Stimulated activated CD4-positive, alpha-beta T cell treated with anti-CD3 and anti-CD28 coated beads, Interleukin-4, amount 100 ng/mL, for 24 hours (primary cell): ENCODE results near the gene ACTMAP.

Experiments used
- DNase-seq: peaks from one replicate; pipeline ENCODE4 v3.0.0-alpha.2; 2020

Gene ACTMAP

DNA sequence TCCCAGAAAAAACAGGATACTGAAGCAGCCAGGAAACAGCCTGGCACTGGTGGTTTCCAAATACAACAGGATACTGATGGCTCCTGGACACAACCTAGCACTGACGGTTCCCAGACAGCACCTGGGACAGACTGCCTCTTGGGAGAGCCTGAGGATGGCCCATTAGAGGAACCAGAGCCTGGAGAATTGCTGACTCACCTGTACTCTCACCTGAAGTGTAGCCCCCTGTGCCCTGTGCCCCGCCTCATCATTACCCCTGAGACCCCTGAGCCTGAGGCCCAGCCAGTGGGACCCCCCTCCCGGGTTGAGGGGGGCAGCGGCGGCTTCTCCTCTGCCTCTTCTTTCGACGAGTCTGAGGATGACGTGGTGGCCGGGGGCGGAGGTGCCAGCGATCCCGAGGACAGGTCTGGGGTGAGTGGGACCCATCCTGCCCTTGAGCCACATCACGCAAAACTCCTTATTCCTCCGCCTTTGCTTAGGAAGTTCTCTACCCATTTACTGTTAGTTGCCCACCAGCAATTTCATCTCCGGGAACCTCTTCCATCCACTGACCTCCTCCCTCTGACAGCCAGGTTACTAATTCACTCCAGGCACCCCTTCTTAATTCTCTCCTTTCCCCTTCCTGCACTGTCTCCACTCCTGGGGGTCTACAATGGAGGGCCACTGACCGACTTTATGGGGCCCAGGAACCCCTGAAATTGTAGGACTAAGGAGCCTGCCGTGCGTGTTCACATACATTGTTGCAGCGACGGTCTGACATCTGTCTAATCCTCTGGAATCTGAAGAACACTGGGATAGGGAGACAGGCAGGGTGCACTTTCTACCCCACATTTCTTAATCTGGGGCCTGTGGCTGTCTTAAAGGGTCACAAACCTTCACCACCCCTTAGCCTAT lies 32.1 kb downstream of the ACTMAP start:
- DNase-seq: no peak

GRCh38 chr19:40717325-40717879 lies 32.9 kb downstream of the ACTMAP start:
- no peak for DNase-seq

DNA sequence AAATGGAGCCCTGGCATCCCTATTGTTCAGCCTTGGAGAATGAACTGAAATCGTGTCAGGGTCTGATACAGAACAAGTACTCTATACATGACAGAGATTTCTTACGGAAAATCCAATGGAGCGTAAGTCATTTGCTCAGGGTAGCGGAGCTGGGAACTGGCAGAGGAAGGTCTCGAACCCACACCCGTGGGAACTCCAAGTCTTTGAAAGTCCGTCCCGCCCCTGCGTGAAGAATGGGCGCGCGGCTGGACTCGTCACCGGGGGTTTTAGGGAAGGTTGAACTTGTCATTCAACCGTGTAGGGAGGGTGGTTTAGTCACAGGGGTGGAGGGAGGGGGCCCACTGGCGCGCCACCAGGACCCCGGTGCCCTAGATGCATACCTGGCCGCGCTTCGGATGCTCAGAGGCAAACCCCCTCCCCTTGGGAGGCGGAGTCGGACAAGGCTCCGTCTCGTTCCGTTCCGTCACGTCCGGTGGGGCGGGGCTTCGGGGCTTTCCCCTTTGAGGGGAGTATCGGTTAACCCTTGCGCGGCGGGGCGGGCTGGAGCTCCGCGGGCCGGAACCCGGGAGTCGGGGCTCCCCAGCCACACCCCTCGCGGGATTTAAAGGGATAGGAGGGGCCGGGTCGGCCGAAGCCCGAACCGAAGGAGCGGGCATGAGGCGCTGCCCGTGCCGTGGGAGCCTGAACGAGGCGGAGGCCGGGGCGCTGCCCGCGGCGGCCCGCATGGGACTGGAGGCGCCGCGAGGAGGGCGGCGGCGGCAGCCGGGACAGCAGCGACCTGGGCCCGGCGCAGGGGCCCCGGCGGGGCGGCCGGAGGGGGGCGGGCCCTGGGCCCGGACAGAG lies 33.6 kb downstream of the ACTMAP start, which contains the start of the genes COQ8B and ITPKC:
COQ8B (minus strand) TSS at position 405 of the 843 bp plus-strand sequence. CDS start 2,254 bp downstream, outside the sequence.
ITPKC (plus strand) TSS at position 631 of the 843 bp plus-strand sequence; CDS start at position 655, 24 bp downstream.
- DNase-seq: peak; percentile 100

DNA sequence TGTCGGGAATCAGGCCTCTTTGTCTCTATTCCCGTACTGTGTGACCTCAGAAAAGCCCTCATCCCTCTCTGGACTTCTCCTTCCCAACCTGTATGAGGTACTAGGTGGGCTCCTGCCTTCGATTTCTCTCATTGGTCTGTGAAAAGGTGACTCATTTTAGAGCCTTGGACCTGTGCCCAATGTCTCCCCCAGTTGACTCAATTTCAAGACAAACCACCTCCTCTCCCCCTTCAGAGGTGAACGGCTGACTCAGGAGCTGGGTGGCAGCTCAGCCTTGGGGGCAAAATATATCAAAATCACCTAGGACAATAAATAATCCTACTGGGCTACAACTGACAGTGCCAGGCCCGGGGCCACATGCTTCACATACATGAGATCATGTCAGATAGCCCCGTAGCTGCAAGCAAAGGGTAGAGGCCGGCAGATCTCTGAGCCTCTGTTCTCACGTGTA lies 34.2 kb downstream of the ACTMAP start:
- peak; percentile 82 for DNase-seq

DNA sequence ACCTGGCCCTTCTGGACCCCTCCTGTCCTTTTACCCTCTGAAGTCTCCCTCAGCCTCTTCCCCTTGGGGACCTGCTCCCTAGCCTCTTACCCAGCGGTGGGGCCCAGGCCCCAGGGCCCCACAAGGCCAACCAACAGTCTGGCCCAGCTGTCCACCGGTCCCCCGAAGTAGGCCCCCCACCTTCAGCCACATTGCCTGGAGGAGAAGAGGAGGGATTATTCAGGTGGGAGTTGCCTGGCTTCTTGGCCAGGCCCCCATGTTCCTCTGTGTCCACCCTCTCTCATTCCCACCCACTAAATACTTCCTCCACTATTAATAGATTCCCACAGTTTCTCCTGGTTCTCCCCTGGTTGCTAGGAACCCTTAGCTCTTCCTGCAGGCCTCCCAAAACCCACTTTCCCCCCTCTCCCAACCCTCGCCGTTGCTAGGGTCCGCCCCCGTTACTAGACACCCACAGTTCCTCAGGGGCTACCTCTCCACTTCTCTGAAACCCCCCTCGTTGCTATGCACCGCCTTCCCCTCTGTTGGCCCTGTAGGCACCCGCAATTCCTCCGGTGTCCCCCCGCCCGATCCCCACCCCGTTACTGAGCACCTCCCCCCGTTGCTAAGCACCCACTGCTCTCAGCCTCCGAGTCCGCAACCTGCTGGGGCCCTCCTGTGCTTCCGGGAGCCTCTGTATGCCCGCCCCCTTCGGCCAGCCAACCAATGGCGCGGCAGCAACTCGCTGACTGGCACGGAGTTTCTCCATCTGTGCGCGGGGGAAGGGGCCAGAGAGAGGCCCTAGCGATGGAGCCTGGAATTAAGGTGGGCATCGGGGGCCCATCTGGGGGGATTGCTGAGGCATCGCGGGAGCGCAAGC lies 35.6 kb downstream of the ACTMAP start:
- DNase-seq: peak; percentile 94

DNA sequence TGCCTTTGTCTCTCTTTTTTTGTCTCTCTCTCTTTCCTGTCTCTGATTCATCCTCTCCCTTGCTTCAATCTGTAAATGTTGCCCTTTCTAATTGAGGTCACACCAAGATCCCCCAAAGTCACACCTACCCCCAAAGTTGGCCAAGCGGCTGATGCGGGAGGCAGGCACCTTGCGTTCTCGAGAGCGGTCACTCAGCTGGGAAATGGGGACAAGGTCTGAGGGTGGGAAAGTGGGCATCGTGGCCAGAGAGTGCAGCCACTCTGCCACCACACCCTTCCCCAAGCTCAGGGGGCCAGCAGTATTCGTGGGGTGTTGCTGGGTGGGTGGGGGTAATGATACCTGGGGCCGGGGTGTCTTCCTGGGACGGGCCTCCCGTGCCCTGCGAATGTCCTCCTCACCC lies 36.3 kb downstream of the ACTMAP start:
- DNase-seq: no peak

- no peak for DNase-seq
Measured at GRCh38 chr19:40709817-40710216, 40.5 kb downstream of the ACTMAP start.

DNA sequence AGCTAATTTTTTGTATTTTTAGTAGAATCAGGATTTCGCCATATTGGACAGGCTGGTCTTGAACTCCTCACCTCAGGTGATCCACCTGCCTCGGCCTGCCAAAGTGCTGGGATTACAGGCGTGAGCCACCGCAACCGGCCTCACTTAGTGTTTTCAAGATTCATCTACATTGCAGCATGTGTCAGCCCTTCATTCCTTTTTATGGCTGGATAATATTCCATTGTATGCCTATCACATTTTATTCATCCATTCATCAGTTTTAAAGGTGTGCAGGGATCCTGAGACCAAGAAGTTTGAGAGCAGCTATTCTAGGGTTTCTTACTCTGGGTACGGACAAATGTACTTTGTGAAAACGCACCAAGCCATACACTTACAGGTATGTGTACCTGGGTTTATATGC lies 42.7 kb downstream of the ACTMAP start:
- no peak for DNase-seq

DNA sequence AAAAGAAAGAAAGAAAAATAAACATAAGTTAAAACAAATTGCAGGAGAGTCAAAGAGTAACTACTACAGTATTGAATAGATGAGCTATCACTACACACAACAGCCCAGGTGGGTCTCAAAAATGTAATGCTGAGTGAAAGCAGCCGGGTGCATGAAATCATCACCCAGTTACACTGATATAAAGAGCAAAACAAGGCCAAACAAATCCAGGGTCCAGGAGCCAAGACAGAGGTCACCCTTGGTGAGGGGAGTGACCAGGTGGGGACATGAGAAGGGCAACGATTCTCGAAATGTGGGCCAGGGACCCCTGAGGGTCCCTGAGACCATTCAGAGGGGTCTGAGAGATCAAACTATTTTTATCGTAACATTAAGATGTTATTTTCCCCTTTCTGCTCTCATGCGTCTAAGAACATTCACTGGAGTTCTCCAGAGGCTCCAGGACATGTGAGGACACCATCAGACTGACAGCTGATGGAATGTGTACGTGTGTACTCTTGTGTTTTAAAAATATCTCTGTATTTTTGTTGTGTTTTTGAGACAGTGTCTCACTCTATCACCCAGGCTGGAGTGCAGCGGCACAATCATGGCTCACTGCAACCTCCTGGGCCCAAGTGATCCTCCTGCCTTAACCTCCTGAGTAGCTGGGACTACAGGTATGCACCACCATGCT lies 44.2 kb downstream of the ACTMAP start:
- DNase-seq: no peak

- no peak for DNase-seq
Measured at GRCh38 chr19:40705362-40705651, 45.0 kb downstream of the ACTMAP start.

DNA sequence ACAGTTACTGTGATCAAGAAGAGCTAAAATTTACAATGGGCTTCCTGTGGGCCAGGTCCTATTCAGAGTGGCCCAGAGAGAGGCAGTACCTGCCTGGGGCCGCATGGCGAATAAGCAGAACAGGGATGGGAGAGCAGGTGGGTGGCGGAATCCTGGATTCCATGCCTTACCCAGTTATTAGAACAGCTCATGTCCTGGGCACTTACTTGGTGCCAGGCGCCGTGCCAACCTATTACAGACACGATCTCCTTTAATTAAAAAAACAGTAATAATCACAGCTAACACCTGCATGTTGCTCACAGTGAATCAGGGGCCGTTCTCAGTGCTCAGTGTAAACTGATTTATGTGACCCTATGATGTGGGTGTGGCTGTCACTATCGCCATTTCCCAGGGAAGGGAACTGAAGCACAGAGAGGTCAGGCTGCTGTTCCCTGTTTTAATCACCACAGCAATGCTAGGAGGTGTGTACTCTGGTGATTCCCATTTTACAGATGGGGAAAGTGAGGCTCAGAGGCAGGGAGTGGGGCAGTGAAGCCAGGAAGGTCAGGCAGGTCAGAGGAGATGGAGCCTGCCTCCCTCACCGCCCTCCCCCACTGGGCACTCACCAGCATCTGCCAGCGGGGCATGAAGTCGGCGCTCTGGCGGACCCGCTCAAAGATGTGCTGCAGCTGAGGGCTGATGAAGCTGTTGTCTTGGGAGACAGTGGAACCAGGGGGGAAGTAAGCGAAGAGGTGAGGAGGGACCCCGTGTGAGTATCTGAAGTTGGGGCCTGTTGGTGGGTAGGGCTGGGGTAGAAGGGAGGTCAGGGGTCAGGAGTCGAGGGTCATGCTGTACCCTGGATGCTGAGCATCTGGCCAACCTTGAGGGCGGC lies 45.6 kb downstream of the ACTMAP start:
- DNase-seq: no peak

DNA sequence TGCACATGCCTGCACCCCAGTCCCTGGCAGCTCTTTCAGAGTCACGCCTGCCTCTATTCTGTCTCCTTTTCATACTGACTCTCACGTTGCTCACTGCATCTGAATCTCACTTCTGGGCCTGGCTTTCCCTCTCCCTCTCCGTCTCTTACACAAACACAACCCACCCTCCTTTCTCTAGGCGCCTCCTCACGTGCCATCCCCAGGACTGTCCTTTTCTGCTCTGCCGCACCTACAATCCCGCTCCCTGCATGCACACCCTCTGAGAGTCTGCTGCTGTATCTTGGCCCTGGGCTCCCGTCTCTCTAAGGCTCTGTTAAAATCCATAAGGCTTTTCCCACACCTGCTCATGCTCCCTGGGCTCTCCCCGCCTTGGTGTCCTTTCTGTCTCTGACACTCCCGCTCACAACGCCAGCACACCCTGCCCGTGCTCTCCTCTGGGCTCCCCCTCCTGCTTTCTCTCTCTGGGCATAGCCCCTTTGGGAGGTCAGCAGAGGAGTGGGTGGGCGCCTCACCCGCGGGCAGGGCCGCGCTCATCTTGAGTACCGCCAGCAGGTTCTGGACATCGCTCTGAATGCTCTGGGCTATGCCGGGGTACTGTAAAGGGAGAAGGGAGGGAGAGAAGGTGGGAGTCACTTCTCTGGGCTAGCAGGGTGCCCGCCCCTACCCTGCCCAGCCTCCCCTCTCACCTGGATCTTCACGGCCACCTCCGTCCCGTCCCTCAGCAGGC lies 47.1 kb downstream of the ACTMAP start:
- no peak for DNase-seq

GRCh38 chr19:40702337-40703012 lies 47.8 kb downstream of the ACTMAP start:
- DNase-seq: no peak

GRCh38 chr19:40701758-40702157 lies 48.5 kb downstream of the ACTMAP start:
- no peak for DNase-seq

DNA sequence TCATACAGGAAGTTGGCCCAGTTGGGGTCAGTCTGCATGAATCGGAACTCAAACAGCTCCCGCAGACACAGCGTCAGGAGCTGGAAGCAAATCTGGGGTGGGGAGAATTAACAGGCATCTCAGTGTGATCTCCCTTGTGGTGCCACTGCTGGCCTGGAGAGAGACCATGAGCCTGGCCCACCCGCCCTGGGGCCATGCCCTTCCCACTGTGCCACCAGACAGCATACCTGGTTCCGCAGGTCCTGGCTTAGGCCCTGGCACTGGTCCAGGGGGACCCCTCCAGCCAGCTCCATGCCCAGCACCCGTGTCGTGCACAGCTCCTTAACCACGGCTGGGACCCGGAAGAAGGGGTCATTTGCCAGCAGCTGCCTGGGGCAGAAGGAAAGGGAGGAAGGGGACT lies 50.2 kb downstream of the ACTMAP start:
- DNase-seq: no peak

DNA sequence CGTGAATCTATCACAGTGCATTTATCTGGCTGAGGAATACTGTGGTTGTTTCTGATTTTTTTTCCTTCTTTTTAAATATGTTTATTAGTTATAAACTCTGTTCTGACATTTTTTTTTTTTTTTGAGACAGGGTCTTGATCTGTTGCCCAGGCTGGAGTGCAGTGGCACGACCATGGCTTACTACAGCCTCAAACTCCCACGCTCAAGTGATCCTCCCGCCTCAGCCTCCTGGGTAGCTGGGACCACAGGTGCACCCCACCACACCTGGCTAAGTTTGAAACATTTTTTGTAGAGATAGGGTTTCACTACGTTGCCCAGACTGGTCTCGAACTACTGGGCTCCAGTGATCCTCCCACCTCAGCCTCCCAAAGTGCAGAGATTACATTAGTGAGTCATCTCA lies 53.3 kb downstream of the ACTMAP start:
- DNase-seq: no peak

- DNase-seq: no peak
Measured at GRCh38 chr19:40695881-40696280, 54.4 kb downstream of the ACTMAP start.

DNA sequence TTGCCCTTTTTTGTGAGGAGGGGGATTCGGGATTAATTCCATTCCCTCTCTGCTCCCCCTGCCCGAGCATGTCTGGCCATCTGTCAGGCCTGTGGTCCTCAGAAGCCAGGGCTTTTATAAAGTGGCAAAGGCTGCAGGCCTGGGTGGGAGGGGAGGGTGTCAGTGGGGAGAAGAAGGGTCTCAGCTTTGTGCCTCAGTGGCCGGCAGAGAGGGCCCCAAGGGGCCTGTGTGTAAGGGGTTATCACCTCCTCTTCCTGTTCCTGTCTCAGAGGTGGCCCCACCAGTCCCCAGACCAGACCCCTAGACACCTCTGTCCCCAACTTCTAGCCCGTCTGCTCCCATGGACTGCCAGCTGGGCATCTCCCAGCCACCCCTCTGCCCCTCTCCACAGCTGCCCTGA lies 56.4 kb downstream of the ACTMAP start:
- DNase-seq: no peak

DNA sequence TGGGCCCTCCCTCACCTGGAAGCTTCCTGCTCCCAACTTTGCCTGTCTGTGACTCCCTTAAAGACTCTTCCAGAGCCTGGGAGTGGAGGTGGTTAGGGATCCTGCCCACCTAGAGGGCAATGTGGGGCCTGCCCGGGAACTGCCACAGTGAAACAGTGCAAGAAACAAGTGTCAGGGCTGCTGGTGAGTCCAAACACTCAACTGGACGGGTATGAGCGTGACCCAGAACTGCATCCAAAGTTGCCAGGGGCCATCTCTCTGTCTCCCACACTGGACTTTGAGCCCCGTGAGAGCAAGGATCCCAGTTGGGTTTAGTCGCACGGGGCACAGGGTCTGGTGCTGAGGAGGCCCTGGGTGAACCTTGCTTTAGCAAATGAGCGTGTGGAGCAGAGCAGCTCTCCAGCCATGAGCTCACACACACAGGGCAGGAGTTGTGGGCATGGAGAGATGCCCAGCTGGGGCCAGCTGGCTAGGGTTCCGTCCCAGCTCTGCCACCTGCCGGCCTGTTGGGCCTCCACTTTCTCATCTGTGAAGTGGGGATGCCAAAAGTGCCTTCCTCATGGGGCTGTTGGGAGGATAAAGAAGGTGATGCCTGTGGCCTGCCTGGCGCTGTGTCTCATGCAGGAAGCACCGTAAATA lies 57.0 kb downstream of the ACTMAP start:
- DNase-seq: no peak
